HG03378 (cell line): ENCODE measurements around the gene FSD1.
A peak's percentile ranks its signal among the peaks of the same experiment; 100 is the strongest.

Experiments
- ATAC-seq: cut with Tn5 transposase; IDR thresholded peaks from one replicate; pipeline ENCODE4 v1.9.1; 2021; ENCODE audit warnings: mild to moderate bottlenecking, moderate library complexity; ENCODE audit not compliant: unreplicated experiment

FSD1 gene

DNA sequence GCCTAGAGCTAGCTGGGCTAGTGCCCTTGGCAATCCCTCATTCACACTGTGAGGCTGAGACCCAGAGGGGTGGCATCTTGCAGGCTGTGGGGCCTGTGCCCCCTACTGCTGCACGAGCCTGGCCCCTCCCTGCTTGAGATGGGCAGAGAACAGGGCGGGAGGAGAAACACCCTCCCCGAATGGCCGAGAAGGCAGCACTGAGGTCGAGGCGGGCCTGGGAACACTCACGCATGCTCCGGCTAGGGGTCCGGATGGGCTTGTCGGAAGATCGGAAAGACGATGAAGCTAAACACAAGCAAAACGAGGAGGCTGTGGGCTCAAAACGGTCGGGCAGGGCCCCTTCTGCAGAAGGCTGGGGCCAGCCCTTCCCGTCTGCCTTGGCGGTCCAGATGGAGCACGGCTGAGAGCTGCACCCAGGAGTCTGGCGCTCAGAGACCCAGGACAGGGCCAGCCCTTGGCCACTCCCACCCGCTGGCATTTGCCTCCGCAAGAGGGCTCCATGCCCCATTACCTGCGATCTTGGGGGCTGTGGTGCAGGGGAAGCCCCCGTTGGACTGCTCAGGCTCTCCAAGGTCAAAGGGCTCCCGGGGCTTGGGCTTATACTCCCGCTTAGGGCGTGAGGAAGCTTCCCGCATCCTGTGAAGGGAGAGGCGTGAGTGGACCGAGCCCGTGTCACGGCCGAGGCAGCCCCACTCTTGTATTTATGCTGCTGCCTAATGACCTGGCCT lies 57.9 kb downstream of the FSD1 start:
- no peak for ATAC-seq

DNA sequence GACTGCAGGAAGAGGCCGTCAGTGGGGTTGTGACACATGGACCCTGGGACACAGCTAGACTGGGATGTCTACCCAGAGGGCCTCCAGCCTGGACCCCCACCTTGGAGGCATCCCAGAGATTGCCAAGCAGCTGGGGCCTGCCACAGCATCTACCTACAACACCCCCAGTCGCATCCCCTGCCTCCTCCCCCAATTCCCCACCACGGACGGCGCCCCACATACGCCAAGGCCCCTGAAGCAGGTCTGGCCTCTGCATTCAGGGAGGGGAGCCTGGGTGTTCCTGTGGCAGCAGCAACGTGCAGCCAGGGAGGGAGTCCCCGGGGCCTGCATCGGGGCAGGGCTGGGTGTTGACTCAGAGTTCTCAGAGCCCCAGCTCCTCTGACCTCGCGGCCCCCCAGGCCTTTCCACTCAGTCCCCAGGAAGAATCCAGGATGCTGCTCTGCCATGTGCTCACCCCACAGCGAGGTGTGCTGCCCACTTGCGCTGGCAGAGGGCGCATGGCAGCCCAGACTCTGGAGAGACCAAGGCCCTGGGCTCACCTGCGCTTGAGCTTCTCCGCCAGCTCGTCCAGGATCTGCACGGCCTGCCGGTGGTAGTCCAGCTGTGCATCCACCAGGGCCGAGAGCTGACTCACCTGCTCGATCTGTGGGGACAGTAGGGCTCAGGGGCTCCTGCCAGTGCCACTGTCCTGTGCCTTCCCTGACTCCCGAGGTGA lies 58.6 kb downstream of the FSD1 start:
- ATAC-seq, result no peak

DNA sequence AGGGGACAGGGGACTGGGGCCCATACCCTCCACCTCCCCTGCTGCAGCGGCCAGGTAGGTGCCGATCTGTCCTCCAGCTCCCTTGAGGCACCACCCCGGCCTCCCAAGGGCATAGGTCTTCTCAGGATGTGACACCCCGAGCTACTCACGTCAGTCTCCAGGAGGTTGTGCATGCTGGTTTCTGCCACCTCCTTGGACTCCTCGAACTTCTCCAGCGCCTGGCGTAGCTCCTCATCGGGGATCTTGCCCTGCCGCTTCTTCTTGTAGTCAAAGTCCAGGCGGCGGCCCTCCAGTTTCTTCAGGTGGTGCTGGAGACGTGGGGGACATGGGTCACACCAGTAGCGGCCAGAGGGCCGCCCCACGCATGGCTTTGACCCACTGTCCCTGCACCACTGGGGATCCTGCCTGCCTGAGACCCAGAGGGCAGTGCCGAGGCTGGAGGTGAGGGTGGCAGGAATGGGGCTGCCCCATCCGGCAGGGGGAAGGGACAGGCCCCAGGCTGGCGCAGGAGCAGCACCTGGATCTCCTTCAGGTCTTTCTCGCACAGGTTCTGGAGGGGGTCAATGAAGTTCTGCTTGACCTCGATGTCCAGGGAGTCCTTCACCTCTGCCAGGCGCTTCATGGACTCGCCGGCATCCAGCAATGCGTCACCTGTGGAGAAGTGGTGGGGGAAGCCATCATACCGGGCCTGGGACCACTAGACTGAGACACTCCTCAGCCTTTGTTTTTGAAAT lies 59.3 kb downstream of the FSD1 start:
- ATAC-seq, result no peak

- no peak for ATAC-seq
Observed at GRCh38 chr19:4365341-4365740, 60.9 kb downstream of the FSD1 start.

GRCh38 chr19:4365791-4366665 lies 61.6 kb downstream of the FSD1 start:
- ATAC-seq, result no peak

GRCh38 chr19:4366666-4367335 lies 62.4 kb downstream of the FSD1 start:
- no peak for ATAC-seq

- ATAC-seq, result no peak
Observed at GRCh38 chr19:4367336-4367723, 62.9 kb downstream of the FSD1 start.

GRCh38 chr19:4367781-4368127 lies 63.4 kb downstream of the FSD1 start:
- ATAC-seq, result no peak

- ATAC-seq, result no peak
Observed at GRCh38 chr19:4368128-4368820, 63.9 kb downstream of the FSD1 start.

DNA sequence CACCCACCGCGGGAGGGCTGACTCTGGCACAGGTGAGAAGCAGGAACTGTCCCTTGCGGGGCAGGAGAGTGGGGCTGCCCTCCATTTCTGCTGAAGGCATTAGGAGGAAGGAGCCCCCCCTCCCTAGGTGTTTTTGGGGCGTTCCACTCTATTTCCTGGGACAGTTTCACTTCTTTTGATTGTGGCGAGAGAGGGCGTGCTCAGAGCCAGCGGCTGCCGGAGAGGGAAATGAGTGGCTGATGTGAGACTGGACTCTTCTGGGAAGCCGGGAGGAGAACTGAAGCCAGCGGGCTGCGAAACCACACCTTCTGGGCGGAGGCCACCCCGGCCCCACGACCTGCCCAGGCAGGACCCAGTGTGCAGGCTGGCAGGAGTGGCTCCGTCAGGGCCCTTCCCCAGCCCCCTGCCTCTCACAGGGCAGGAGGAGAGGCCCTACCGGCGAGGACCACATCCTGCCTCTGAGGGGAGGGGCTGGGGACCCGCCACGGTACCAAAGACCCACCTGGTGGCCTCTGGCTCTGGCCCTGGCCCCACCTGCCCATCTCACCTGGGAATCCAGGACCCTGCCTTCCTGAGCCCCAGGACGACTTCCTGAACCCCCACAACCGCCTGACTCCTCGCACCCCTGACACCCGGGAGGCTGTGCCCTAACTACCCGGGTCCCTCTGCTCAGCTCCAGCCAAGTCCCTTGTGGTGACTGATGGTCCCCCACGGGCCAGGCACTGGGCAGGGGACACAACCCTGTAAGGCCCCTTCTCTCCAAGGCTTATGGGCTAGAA lies 64.9 kb downstream of the FSD1 start:
- ATAC-seq, result peak; percentile 54

GRCh38 chr19:4369888-4370260 lies 65.5 kb downstream of the FSD1 start:
- ATAC-seq, result peak; percentile 33

DNA sequence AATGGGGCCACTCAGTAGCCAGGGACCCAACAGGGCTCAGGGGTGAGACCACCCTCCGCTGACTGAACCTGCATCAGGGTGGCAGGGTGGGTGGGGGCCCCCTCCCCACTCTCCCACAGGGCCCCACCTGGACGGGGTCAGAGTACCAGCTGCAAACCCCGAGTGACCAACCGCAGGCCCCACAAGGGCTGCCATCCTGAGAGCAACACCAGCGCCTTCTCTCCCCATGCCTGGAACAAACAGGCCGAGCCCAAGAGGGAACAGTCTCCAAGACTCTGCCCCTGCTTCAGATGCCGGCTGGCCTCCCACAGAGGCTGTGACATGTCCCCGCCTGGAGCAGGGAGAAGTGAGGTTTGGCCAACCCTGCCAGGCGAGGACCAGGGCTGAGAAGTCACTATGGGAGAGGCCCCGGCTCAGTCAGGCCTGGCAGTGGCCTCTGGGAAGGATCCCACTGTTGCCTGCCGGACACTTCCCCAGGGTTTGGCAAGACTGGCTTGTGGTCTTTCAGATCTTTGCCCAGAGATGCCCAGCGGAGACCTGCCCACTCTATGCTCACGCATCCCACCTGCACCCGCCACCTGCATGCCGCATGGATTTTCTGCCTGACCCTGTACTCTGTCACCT lies 66.1 kb downstream of the FSD1 start:
- no peak for ATAC-seq

- no peak for ATAC-seq
Observed at GRCh38 chr19:4371247-4372164, 67.1 kb downstream of the FSD1 start.

GRCh38 chr19:4372165-4373012 lies 68.0 kb downstream of the FSD1 start:
- no peak for ATAC-seq

GRCh38 chr19:4373013-4373367 lies 68.6 kb downstream of the FSD1 start:
- no peak for ATAC-seq
